NCI-H345 treated with DMSO at 0.1 percent for 48 hours (cell line): ENCODE data around the gene RPS2.
"Not testable (repeated sequence)": the region's sequence is repeated elsewhere in the genome, so short reads cannot be mapped to it uniquely, and the experiment has no call there.

Experiments used
- DNase-seq: peaks from one replicate; lab custom pipeline; 2025; ENCODE audit not compliant: unreplicated experiment; lab: John Stamatoyannopoulos, UW

Gene RPS2

GRCh38 chr16:1942810-1943726 is 21.6 kb downstream of the RPS2 start, which contains the start of gene MSRB1:
TSS of gene MSRB1 (minus strand) at chr16:1943199. CDS start at chr16:1943156, 43 bp downstream.
- DNase-seq, result peak; percentile 97

GRCh38 chr16:1942047-1942809 is 22.4 kb downstream of the RPS2 start:
- no peak for DNase-seq

GRCh38 chr16:1941162-1942046 is 23.2 kb downstream of the RPS2 start:
- no peak for DNase-seq

- no peak for DNase-seq
These were observed 24.1 kb downstream of the RPS2 start for GRCh38 chr16:1940273-1941161.

GRCh38 chr16:1939833-1940232 is 24.8 kb downstream of the RPS2 start:
- DNase-seq, result not testable (repeated sequence)

GRCh38 chr16:1938910-1939309 is 25.7 kb downstream of the RPS2 start:
- no peak for DNase-seq

- no peak for DNase-seq
These were observed 26.3 kb downstream of the RPS2 start for GRCh38 chr16:1938316-1938715.

GRCh38 chr16:1936945-1937479 is 27.6 kb downstream of the RPS2 start:
- DNase-seq, result no peak

- DNase-seq, result no peak
These were observed 31.4 kb downstream of the RPS2 start for GRCh38 chr16:1933097-1933661.

GRCh38 chr16:1932050-1933028 is 32.3 kb downstream of the RPS2 start:
- DNase-seq, result no peak

- DNase-seq, result no peak
These were observed 34.3 kb downstream of the RPS2 start for GRCh38 chr16:1930338-1930720.

- peak; percentile 65 for DNase-seq
These were observed 34.9 kb downstream of the RPS2 start for GRCh38 chr16:1929578-1930337.

- DNase-seq, result no peak
These were observed 35.5 kb downstream of the RPS2 start for GRCh38 chr16:1929105-1929504.

- no peak for DNase-seq
These were observed 38.4 kb downstream of the RPS2 start for GRCh38 chr16:1926271-1926670.

- no peak for DNase-seq
These were observed 40.5 kb downstream of the RPS2 start for GRCh38 chr16:1924095-1924494.

- DNase-seq, result no peak
These were observed 41.2 kb downstream of the RPS2 start for GRCh38 chr16:1923299-1924034.

- no peak for DNase-seq
These were observed 42.3 kb downstream of the RPS2 start for GRCh38 chr16:1922357-1922756.
